Occipital lobe (tissue), 2 donors: ENCODE results near the gene SNRNP40. TPM values are rescaled to one million over a fixed set of nuclear protein-coding genes. Genes with fewer than 3 reads are reported as not detected.
A peak's percentile ranks its signal among the peaks of the same experiment; 100 is the strongest.
"Not testable (repeated sequence)": the region's sequence is repeated elsewhere in the genome, so short reads cannot be mapped to it uniquely, and the experiment has no call there.

Experiments
- DNase-seq: peaks from one replicate; lab custom pipeline; 2025; lab: John Stamatoyannopoulos, UW
- total RNA-seq: library from RNA; depleted of rRNA; stranded (reverse); fragments of >200 nt; gene quantifications from one replicate; pipeline ENCODE4 v1.2.3, GENCODE V29; 2014

The SNRNP40 gene
- total RNA-seq, 1 donor from 2014 or later, result 102 TPM

DNA sequence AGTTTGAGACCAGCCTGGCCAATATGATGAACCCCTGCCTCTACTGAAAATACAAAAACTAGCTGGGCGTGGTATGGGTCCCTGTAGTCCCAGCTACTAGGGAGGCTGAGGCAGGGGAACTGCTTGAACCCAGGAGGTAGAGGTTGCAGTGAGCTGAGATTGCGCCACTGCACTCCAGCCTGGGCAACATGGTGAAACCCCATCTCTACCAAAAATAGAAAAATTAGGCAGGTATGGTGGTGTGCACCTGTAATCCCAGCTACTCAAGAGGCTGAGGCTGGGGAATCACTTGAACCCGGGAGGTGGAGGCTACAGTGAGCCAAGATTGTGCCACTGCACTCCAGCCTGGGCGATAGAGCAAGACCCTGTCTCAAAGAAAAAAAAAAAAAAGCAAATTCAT lies 8.8 kb downstream of the SNRNP40 start:
- not testable (repeated sequence) for DNase-seq

DNA sequence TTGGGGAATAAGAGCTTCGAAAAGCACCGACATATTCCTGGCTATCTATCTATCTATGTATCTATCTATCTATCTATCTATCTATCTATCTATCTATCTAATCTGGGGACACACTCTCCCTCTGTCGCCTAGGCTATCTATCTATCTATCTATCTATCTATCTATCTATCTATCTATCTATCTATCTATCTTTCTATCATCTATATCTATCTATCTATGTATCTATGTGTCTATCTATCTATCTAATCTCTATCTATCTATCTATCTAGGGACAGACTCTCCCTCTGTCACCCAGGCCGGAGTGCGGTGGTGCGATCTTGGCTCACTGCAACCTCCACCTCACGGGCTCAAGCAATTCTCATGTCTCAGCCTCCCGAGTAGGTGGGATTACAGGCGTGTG lies 14.2 kb downstream of the SNRNP40 start:
- DNase-seq, result not testable (repeated sequence)

DNA sequence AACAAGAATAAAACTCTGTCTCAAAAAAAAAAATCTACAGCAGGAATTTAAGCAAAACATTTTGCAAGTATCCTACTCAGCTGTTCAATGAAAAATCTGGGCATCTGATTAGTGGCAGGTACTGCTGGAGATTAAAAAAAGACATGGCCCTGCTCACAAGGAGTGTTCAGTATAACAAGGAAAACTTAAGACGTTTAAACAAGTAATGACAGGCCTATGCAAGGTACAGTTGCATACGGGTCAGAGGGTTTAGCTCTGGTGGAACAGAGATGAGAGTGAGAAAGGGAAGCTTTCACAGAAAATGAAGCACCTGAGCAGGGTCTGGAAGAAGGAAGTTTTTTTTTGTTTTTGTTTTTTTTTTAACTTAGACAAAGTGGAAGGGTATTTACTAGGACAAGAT lies 23.0 kb downstream of the SNRNP40 start:
- no peak for DNase-seq

DNA sequence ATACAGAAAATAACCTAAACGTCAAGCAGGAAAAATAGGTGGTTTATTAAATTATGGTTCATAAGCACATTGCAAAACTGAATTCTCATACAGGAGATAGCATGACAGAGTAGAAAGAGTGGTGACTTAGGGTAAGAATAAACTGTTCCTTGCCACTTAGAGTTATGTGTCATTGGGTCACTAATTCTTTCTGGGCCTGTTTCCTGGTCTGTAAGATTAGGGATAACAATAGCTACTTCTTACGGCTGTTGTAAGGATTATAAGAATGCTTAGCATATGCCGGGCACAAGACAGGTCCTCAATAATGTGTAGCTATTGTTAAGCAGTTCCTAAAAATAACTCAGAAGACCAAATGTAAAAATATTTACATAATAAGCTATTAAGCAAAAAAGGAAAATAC lies 24.2 kb downstream of the SNRNP40 start:
- no peak for DNase-seq

DNA sequence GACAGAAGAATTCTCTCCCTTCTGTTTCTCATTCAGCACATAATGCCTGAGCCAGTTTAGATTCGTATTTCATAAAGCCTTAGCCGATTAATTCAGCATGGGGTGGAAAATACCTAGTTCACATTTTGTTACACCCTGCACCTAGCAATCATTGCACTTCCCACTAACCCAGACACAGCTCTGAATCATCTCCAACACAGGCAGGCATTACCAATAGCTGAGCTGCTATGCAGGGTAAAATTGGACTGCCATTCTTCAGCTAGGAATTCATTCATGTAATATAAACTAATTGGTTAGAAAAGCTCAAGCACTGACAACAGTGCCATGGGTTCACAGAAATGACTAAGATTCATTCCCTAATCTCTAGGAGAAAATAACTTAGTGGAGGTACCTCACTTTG lies 30.0 kb downstream of the SNRNP40 start:
- no peak for DNase-seq

DNA sequence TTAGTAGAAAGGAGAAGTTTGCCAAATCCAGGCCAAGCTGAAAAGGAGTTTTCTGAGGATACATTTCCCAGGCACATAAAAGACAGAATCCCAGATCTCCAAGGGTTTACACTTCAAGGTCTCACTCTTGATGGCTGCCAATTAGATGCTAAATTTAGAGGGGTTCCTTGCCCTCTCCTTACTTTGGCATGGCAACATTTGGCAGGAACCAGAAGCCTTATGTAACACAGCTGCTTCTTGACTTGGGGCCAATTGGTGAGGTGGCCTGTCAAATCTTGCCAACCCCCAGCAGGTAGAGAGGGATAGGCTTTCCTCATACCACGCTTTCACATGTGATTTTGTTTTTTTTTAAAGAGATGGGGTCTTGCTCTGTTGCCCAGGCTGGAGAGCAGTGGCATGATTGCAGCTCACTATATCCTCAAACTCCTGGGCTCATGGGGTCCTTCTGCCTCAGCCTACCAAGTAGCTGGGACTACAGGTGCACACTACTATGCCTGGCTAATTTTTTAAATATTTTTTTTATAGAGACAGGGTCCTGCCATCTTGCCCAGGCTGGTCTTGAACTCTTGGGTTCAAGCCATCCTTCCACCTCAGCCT lies 31.7 kb downstream of the SNRNP40 start:
- no peak for DNase-seq

DNA sequence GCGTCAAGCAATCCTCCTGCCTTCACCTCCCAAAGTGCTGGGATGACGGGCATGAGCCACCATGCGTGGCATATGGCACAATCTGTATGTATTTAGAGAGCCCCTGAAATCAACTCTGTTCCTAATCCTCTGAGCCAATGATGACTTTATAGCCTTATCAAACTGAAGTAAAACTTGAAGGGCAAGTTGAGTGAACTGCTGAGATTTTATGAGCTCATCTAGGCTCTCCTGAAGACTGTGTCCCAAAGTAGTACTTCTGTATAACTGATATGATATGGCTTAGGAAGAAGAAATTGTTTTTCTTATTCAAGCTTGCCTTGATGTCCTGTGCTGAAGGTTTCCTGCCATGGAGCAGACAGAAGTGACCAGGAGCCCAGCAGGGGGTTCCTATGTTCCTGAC lies 33.2 kb downstream of the SNRNP40 start:
- no peak for DNase-seq

DNA sequence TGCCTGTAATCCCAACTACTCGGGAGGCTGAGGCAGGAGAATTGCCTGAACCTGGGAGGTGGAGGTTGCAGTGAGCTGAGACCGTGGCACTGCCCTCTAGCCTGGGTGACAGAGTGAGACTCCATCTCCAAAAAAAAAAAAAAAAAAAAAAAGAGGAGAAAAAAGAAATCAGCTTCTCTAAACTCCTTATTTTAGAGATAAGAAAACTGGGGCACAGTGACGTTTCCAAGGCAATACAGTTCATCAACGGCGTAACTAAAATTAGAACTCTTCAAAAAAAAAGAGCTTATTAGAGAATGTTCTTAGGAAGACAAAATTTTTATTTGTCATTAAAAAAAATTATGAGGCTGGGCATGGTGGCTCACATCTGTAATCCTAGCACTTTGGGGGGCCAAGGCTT lies 34.2 kb downstream of the SNRNP40 start:
- not testable (repeated sequence) for DNase-seq

DNA sequence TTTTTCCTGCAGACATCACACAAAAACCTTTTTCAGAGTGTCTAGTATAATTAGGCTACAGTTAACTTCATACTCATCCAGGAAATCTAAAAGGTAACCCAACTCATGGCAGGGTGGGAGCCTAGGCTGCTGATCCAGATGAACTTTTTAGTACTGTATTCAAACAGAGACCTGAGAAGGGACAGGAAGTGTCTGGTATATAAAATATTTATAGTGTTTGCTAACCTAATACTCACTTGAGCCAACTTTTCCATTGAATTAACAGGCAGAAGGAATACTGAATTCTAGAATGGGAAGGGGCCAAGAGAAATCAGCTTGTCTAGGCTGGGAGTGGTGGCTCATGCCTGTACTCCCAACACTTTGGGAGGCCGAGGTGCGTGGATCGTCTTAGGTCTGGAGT lies 34.7 kb downstream of the SNRNP40 start:
- DNase-seq, result no peak

DNA sequence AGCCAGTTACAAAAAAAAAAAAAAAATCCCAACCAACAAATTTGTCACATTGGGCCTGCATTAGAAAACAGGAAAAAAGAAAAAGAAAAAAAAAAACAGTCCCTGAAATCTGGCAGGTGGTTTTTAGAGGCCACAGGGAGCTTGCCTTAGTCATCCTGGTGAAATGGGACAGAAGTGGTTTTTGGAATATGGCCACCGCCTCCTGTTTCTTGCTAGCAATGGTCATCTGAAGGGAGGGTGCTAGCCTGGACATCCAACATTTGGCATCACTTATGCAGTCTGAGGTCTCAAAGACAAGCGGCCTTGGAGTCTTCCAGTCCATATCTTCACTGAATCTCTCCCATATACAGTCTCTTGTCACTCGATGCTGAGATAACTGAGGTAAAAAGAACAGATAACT lies 36.8 kb downstream of the SNRNP40 start:
- DNase-seq, result no peak

DNA sequence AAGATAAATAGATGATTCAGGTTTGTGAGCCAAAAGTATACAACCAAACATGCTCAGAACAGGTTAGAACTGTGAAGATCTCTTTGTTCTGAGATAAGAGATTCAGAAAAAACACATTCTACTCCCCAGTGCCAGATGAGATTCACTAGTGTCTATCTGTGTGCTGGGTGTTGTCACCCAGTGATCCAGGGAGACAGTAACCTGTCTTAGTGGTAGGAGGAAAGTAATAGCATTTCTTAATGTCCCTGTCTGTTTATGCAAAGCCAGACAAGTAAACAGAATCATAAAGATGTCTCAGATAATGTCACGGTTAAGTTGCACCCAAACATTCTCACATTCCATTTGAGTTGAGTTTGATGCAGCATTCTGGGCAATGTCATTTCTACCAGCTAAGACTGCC lies 38.0 kb downstream of the SNRNP40 start:
- DNase-seq, result no peak

DNA sequence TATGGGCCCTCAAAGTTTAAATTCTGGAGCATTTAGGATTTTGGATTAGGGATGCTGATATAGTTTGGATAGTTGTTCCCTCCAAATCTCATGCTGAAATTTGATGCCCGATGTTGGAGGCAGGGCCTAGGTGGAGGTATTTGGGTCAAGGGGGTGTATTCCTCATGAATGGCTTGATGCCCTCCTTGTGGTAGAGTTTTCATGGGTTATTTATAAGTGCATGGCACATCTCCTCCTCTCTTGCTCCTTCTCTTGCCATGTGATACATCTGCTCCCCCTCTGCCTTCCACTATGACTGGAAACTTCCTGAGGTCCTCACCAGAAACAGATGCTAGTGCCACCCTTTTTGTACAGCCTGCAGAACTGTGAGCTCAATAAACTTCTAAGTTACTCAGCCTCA lies 39.4 kb downstream of the SNRNP40 start:
- no peak for DNase-seq

DNA sequence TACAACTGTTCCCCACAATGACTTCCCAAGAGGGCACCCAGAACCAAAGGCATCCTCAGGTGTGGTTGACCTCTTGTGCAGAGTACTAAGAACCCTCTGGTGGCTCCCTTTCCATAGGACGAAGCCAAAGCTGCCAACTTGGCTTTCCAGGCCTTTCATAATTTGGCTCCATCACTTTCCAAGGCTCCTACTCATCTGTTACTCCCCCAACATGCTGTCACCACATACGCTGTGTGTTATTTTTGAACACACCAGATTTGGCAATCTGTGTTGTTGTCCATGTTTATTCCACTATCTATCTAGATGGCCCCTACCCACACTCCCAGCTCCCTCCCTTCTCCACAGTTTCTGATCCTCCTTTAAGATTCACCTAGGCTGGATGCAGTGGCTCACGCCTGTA lies 46.7 kb downstream of the SNRNP40 start:
- no peak for DNase-seq

DNA sequence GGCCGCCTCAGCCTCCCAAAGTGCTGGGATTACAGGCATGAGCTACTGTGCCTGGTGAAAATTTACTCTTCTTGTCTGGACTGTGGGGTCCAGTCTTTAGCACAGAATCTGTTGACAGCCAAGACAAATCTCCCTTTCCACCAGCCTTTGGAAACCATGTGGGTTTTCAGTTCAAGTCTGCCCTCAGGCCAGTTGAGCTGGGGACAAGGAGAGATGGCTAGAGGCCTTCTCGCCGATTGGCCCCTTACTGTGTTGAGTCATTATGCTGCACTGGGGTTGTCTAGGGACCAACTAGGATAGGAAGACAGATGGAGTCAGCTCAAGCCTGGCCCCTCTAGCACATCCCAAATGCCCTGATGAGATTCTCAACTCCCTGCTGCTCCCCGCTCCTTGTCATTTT lies 48.3 kb downstream of the SNRNP40 start:
- no peak for DNase-seq

DNA sequence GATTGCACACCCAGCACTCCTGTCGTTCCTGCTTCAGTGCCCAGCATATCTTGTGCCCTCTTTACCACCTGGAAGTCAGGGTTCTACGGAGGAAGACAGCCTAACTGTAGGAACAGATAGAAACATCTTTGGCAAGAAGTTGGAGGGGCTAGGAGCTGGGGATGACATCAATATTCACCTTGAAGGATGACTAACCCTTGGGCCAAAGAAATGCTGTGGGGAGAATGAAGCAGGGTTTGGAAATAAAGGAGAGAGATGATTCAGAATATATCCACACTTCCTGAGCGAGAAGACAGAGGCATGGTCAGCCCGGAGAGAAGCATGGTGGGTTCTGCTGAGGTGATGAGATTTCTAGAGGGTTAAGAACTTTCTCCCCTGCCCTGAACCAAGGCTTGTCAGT lies 52.3 kb downstream of the SNRNP40 start:
- DNase-seq, result no peak

DNA sequence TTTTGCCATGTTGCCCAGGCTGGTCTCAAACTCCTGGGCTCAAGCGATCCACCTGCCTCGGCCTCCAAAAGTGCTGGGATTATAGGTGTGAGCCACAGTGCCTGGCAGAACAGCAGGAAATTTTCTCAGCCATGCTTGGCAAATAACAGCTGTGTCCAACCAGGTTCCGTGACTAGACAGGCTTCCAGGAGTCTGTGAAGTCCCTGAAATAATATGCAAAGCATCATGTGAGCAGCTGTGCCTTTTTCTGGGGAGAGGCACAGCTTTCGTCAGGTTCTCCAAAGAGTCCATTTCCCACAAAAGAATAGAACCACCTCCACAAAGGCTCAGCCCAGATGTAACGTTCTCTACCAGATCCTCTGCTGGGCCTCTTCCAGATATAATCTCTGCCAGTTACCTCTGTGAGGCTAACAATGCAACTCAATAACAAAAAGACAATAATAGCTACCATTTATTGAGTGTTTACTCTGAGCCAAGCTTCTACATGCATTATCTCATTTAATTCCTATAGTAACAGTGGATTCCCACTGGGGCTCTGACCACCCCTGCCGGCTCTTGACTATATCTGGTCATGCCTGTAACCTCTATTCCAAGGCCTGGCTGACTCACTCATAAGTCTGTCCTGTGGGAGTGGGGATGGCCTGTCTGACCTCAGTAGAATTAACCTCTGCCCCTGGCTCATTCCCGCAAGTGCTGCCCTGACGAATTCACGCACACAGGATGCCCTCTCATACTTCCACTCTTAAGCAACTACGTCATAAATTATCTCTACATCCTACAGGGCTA lies 52.9 kb downstream of the SNRNP40 start:
- peak; percentile 53 for DNase-seq

DNA sequence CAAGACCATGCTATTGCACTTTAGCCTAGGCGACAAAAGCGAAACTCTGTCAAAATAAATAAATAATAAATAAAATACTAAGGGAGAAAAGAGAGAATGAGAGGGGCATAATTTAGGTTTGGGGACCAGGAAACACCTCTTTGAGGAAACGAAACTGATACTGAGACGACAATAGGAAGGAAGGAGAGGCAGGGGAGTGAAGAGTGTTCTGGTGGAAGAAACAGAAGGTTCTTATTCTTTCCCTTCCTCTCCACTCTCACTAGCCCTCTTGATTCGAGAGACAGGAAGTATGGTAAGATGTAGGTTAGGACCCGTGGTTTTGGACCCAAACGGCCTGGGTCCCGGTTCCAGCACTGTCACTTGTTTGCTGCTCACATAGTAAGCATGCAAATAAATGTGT lies 55.3 kb downstream of the SNRNP40 start:
- no peak for DNase-seq

DNA sequence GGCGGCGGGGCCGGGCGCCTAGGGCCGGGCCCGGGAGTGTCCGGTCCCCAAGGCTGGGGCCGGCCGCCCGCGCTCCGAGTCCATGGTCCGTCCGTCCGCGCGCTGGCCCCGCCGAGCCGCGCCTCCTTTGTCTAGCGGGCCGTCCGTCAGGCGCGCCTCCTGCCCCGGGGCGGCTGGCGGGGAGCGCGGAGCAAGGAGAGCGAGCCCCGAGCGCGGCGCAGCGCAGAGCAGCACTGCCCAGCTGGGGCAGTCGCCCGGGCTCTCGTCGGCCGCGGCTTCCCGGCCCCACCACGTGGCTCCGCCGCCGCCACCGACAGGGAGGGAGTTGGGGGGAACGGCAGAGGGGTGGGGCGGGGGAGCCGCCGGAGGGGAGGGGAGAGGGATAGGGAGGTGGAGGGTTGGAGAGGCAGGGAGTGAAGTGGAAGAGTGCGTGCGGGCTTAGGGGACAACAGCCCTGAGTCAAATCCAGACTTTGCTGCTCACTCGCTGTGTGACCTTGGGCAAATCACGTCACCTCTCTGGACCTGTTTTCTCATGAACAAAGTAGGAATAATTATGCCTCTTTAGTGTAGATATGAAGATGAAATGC lies 56.8 kb downstream of the SNRNP40 start, which contains the start of gene NKAIN1:
Gene NKAIN1 (minus strand): TSS at position 235 of the 589 bp plus-strand sequence. CDS start 340 bp downstream, outside the sequence.
- DNase-seq, result peak; percentile 18

DNA sequence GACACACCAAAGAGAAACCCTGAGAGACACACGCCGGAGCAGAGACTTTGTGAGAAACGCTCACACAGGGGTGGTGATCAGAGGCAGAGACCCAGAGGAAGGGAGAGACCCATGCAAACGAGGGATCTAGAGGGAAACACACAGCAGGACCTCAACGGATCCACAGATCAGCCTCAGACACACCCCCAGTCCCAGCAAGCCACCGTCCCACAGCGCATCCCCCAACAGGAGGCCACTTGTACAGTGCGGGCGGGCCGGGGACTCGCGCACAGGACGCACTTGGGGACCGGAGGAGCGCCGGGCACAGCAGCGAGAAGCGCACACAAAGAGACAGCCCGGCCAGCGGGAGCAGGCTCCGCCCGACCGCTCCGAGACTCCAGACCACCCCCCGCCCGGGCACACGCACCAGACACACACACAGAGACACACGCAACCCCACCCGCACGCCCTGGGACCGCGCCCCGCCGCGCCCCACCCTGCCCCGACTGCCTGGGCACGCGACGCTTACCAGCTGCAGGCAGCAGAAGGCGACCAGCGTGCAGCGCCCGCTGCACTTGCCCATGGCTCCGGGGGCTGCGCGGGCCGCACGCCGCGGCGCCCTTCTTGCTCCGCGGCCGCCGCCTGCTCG lies 57.5 kb downstream of the SNRNP40 start:
- peak; percentile 26 for DNase-seq

DNA sequence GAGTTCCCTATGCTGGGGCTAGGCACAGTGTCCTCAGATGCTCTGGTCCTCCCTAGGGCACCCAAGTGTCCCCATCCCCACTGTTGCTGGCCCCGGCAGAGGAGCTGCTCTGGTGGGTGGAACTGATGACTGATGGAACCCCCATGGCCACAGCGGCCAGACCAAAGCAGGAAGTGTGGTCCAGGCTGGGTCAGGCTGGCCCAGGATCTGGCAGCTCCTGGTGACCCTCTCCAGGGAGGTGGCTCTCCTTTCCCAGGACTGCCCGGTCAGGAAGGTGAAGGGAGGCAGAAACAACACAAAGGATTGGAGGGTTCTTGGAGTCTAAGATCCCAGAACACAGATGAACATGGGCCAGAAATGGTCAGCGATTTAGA lies 58.0 kb downstream of the SNRNP40 start:
- DNase-seq, result no peak

DNA sequence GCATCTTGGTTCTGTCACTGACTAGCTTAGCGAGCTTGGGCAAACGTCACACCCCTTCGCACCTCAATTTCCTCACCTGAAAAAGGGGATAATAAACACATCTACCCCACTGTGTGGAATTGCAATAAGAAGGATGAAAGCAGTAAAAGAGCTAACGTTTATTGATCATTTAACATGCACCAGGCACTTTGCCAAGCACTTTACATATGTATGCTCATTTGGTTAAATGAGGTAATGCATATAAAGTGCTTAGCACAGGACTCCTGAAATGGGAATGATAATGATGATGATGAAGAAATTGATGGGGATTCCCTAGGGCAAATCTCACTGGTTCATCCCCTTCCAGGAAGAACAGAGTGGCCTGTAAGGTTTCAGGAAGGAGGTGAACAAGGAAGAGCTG lies 61.7 kb downstream of the SNRNP40 start:
- DNase-seq, result no peak

DNA sequence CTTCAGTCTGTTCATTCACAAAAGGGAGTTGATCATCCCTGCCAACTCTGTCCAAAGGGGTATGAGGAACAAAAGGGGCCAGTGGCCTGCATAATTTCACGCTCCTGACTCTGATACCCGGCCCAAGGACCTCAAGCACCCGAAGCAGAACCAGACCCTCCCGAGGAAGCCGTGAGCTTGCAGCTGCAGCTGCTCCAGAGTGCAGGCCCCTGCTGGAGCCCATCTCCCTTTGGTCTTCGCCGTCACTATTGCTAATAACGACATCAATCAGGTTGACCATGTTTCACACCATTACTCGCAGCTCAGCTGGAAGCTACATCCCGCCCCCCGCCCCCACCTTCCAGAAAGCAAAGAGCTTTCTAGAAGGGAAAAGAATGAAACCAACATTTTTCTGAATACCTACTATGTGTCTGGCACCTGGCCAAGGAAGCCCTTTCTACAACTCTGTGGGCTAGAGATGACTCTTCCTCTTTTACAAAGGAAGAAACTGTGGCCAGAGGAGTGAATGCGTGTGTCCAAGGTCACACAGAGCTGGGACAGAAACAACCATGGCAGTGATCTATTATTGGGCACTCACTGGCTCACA lies 62.4 kb downstream of the SNRNP40 start:
- DNase-seq, result no peak
